Astrocyte of the cerebellum (primary cell): ENCODE data around the gene CKAP2.

Experiments used
- DNase-seq: peaks from one replicate; pipeline ENCODE4 v3.0.0-alpha.2; 2011; ENCODE audit warnings: low read depth
- H3K4me3 ChIP-seq: 2 replicates; pipeline ENCODE4 v1.5.1; 2011; ENCODE audit warnings: mild to moderate bottlenecking, low read depth, low read length, moderate library complexity
- in situ Hi-C: cut with HindIII; loops from 2 replicates; pipeline ENCODE4 v1.10.0; 2017; ENCODE audit warnings: low sequenced_read_pairs
- TF ChIP-seq, protein P1 (sequence below): IDR thresholded peaks from 2 replicates; pipeline ENCODE4 v1.5.1; 2012; ENCODE audit warnings: low read length, low read depth, moderate library complexity, mild to moderate bottlenecking; ENCODE audit errors: missing control alignments

The CKAP2 gene

DNA sequence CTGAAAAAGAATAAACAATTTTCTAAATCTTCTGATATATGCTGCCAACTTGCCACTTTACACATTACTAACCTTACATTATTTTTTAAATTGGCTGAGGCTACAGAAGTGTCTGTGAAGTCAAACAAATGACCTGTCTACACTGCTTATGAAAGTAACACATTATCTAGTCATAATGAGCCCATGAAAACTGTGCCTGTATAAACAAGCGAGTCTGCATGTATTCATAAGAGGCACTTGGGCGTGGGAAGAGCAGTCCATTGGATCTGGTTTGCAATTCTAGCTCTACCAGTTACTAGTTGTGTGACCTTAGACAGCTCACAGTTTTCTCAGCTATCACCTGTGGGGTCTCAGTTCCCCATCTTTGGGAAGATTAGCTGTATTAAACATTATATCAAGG lies 7.9 kb upstream of the CKAP2 start:
- in situ Hi-C loops, result no loop called here
- DNase-seq, result no peak
- H3K4me3 ChIP-seq, result no peak overlapping the region
- TF ChIP-seq, protein P1, sequence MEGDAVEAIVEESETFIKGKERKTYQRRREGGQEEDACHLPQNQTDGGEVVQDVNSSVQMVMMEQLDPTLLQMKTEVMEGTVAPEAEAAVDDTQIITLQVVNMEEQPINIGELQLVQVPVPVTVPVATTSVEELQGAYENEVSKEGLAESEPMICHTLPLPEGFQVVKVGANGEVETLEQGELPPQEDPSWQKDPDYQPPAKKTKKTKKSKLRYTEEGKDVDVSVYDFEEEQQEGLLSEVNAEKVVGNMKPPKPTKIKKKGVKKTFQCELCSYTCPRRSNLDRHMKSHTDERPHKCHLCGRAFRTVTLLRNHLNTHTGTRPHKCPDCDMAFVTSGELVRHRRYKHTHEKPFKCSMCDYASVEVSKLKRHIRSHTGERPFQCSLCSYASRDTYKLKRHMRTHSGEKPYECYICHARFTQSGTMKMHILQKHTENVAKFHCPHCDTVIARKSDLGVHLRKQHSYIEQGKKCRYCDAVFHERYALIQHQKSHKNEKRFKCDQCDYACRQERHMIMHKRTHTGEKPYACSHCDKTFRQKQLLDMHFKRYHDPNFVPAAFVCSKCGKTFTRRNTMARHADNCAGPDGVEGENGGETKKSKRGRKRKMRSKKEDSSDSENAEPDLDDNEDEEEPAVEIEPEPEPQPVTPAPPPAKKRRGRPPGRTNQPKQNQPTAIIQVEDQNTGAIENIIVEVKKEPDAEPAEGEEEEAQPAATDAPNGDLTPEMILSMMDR, result no peak

DNA sequence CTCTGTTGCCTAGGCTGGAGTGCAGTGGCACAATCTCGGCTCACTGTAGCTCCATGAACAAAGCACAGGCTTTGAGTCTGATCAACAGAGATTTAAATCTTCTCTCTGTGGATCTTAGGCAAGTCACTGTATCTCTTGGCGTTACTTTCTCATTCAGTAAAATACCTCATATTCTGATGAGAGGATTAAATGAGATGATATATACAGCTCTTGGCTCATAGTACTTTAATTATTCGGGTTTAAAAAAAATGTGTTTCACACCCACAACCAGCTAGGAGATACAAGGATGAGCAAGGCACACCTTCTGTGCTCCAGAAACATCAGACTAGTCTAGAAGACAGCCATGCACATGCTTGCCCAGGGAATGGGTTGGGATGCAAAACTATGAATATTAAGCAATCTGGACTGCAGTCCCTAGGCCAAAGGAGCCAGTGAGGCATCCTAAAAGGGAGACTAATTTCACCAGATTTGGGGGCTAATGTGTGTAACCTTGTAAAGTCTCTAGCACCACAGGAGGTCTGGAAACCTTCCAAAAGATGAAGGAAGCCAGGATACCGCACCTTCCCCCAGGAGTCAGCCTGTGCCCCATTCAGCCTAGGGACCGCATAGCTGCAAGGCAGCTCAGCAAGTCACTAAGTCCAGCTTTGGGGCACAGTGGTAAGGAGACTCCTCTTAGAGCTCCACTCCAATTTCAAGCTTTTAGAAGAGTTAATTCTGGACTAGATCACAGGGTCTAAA lies 7.3 kb upstream of the CKAP2 start:
- no peak overlapping the region for H3K4me3 ChIP-seq
- in situ Hi-C loops, result no loop called here
- DNase-seq, result no peak
- TF ChIP-seq, protein P1, result no peak

DNA sequence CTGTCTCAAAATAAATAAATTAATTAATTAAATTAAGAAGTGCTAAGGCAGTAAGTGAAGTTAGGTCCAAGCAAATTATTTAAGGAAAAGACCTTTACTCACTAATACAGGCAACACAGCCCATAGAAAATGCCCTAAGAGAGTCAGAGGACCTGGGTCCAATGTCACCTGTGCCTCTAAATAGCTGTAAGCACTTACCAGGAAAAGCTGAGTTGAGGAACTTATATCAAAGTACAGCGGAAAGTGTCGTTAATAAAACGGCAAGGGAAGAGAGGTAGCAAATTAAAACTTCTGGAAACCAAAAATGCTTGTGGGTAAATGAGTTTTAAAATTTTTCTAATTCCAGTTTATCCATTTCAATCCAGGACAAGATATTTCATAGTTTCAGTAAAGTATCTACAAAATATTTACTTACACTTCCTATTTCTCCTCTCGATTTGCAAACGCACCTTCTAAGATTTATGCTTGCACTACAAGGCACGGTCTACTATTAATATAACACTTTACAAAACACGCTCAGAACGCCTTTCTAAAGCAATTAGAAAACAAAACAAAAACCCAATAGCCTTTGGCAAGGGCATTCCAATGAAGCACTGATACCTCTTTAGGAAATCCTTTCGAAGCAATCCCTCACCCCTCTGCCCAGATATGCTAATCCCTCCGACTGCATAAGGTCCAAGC lies 5.8 kb upstream of the CKAP2 start:
- in situ Hi-C loops, result no loop called here
- DNase-seq, result no peak
- TF ChIP-seq, protein P1, result no peak
- peak overlapping the region; percentile 69 for H3K4me3 ChIP-seq

DNA sequence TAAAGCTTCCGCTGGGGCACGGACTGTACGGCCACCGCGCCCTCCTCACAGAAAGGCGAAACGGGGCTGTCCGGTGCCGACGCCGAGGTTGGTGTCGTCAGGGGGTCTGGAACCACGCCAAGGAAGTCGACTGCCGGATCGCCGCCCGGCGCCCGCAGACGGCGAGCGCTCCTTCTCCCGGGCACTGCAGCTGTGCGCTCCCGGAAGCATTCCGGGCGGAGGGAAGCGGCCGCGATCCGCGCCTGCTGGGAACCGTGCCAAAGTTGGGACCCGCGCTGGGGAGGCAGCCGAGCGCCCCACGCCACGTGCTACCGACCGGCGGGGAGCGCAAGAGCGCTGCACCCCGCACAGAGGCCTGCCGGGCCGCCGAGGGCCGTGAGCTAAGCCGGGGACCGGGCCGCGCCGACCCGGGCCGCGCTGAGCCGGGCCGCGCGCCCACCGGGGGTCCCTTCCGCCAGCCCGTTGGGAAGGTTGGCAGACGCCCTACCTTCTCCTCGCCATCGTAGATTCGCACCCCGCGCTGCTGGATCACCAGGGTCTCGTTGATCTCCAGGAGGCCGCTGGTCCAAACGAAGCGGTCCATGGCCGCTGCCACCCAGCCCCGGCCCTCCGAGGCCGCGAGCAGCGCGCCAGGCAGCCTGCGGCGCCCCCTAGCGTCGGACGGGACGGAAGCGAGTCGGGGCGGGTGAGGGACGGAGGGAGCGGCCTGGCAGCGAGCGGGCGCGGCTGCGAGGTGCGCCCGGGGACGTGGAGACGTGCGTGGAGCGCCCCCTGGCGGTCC lies 5.1 kb upstream of the CKAP2 start, which contains the start of gene VPS36:
Gene VPS36 (minus strand): TSS at position 623 of the 781 bp plus-strand sequence. CDS start 40 bp downstream, at position 583.
- H3K4me3 ChIP-seq, result peak within 1 kb of the TSS; percentile 69
- DNase-seq, result peak; percentile 85
- in situ Hi-C loops, result no loop called here
- TF ChIP-seq, protein P1, result peak; percentile 94

DNA sequence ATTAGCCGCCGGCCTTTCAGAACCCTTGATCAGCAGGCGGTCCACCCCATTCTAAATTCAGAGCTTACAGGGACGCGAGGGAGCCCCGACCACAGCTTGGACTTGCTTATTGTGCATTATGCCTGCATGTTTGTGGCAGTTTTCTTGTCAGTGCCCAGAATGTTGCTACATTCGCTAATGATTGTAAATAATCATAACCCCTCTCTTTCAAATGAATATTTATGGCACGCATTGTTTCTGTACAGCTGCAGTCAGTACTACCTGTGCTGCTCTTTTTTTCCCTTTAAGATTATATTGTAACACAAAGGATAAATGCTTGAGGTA lies 4.5 kb upstream of the CKAP2 start:
- peak overlapping the region; percentile 21 for H3K4me3 ChIP-seq
- DNase-seq, result no peak
- TF ChIP-seq, protein P1, result no peak
- in situ Hi-C loops, result no loop called here

DNA sequence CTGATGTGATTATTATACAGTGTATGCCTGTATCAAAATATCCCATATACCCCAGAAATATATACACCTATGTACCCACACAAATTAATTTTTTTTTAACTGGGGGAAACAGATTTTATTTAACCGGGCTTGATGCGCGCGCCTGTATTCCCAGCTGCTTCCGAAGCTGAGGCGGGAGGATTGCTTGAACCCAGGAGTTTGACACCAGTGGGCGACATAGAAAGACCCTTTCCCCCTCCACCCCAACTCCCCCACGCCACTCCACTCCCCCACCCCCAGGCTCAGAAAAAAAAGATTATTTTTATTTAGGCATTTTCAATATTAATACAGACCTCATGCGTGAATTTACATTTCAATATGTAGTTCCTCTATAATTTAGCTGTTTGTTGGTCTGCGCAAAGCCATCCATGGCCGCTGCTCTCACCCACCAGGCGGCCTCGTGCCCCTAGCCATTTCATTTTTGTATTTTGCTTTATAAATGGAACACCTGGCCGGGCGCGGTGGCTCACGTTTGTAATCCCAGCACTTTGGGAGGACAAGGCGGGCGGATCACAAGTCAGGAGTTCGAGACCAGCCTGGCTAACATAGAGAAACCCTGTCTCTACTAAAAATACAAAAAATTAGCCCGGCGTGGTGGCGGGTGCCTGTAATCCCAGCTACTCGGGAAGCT lies 4.0 kb upstream of the CKAP2 start:
- in situ Hi-C loops, result no loop called here
- no peak for DNase-seq
- TF ChIP-seq, protein P1, result no peak
- no peak overlapping the region for H3K4me3 ChIP-seq
